ENCODE data around the gene CKMT2. TPM values are rescaled to one million over a fixed set of nuclear protein-coding genes. Genes with fewer than 3 reads are reported as not detected.

CKMT2 gene
- total and polyA plus RNA-seq, 2 of the 8 experiments (the other 6 are each of a cell fraction or from before 2014, with no cell fraction given) = 2.4 to 5.0 TPM

DNA sequence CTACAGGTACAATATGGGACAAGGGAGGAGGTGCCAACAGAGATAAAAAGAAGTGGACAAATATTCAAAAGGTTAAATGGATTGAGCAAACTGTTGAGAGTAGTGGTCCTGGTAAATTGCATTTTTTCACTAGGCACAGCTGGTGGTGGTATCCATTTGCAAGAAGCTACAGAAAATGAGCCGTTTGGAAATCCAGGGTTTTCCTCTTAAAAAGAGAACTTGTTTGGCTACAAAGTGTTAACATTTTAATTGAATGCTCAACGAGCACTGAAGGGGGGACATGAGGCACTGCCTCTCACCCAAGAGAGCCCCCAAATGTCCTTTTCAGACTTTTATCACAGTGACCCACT, 67.8 kb downstream of the CKMT2 start (continued):
- no peak for TF ChIP-seq SRF (IDR thresholded peaks at IDR 0.05; ENCODE audit: low read depth, low read length)

All from H1 (cell line).